DMS53 treated with DMSO at 0.1 percent for 48 hours (cell line): ENCODE data around the gene TGM2.
"Not testable (repeated sequence)": the region's sequence is repeated elsewhere in the genome, so short reads cannot be mapped to it uniquely, and the experiment has no call there.

Source experiments
- DNase-seq: peaks from one replicate; lab custom pipeline; 2025; ENCODE audit not compliant: unreplicated experiment; lab: John Stamatoyannopoulos, UW

The TGM2 gene

GRCh38 chr20:38102206-38102605 is 62.9 kb downstream of the TGM2 start:
- not testable (repeated sequence) for DNase-seq

GRCh38 chr20:38098952-38099351 is 66.1 kb downstream of the TGM2 start:
- DNase-seq, result no peak

DNA sequence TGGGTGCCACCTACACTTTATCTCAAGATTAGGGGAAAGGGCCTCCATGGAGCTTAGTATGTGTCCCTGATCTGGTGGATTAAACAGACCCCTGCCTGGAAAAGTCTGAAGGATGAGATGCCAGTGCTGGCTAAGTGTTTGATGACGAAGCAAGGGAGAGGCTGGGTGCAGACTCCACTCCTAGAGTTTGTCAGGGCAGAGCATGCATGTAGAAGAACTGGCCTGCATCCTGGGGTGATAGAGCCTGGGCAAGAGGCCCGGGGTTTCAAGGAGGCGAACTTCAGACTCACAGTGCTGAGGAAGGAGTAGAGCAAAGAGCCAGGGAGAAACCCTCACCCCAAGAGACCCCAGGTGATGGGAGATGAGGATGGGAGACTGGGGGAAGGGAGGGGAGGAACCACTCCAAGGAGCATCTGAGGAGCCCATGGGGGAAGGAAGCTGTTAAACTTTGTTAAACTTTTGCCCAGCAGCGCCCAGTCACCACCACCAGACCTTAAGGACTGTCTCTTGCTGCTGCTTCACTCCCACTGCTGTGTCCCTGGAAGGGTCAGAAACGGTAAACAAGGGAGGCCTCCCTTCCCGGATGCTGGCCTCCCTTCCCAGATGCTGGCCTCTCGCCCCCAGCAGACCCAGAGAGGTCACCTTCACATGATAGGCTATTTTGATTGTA is 69.9 kb downstream of the TGM2 start:
- DNase-seq, result no peak

- DNase-seq, result no peak
Measured at GRCh38 chr20:38094373-38094891, 70.6 kb downstream of the TGM2 start.

DNA sequence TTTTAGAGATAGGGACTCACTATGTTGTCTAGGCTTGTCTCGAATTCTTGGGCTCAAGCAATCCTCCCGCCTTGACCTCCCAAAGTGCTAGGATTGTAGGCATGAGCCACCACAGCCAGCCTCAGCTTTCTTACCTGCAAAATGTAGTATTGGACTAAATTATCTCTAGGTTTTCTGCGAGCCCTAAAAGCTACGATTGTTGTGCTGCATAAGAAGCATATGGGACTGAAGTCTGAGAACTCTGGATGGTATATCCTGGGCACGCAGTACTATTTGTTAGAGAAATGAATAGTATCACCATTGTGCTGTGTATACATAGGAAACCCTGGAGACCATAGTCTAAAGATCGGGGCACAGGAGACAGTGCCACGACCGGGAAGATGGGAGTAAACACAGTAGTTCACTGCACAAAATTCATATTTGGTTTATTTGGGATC is 71.4 kb downstream of the TGM2 start:
- DNase-seq, result no peak

GRCh38 chr20:38092915-38093314 is 72.2 kb downstream of the TGM2 start:
- no peak for DNase-seq

GRCh38 chr20:38092260-38092857 is 72.7 kb downstream of the TGM2 start:
- DNase-seq, result no peak

GRCh38 chr20:38091441-38092216 is 73.4 kb downstream of the TGM2 start:
- no peak for DNase-seq

- no peak for DNase-seq
Measured at GRCh38 chr20:38090061-38090460, 75.0 kb downstream of the TGM2 start.

DNA sequence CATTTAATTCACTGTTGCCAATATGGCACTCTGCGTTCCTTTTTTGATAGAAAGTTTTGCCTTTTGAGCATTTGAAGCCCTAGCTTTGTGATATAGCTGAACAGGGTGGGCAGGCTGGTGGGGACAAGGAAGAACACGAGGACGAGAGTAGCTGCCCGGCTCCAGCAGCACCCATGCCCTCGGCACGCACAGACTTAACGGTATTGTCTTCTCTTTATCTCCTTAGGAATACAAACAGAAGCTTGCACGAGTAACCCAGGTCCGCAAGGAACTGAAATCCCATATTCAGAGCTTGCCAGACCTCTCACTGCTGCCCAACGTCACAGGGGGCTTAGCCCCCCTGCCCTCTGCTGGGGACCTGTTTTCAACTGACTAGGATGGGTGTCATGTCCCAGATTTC is 75.6 kb downstream of the TGM2 start:
- no peak for DNase-seq

DNA sequence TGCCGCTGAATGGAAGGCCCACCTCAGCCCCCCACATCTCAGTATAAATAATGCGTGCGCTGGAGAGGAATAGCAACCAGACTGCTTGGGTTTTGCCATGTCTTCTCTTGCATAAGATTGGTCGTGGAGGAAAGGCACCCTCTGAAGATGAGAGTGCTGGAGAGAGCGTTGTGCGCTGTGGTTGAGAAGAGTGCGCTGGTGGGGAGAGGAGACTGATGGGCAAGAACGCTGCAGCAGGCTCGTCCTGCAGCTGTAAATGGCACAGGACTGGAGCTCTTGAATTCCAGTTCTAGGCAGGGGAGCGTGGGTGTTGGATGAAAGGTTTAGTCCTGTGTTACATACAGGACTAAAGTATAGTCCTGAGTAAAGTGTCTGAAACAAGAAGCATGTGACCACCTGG is 80.0 kb downstream of the TGM2 start:
- no peak for DNase-seq

- DNase-seq, result no peak
Measured at GRCh38 chr20:38084425-38084951, 80.6 kb downstream of the TGM2 start.

GRCh38 chr20:38083338-38084048 is 81.6 kb downstream of the TGM2 start:
- no peak for DNase-seq

- DNase-seq, result no peak
Measured at GRCh38 chr20:38082894-38083293, 82.2 kb downstream of the TGM2 start.

DNA sequence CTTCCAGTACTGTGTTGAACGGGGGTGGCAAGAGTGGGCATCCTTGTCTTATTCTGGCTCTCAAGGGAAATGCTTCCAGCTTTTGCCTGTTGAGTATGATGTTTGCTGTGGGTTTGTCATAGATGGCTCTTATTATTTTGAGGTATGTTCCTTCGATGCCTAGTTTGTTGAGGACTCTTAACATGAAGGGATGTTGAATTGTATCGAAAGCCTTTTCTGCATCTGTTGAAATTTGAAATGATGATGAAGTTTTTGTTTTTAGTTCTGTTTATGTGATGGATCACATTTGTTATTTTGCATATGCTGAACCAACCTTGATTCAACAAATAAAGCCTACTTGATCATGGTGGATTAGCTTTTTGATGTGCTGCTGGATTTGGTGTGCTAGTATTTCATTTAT is 83.5 kb downstream of the TGM2 start:
- DNase-seq, result no peak

GRCh38 chr20:38079353-38079752 is 85.7 kb downstream of the TGM2 start:
- DNase-seq, result no peak

GRCh38 chr20:38078084-38078483 is 87.0 kb downstream of the TGM2 start:
- no peak for DNase-seq
